GM12874 (cell line): ENCODE measurements around the gene RDH13.

Source experiments
- TF ChIP-seq, protein P1 (sequence below): IDR thresholded peaks from 2 replicates; pipeline ENCODE4 v1.5.1; 2011; ENCODE audit warnings: low read depth, mild to moderate bottlenecking, control low read depth, low read length, moderate library complexity; ENCODE audit not compliant: insufficient read depth

RDH13 gene

DNA sequence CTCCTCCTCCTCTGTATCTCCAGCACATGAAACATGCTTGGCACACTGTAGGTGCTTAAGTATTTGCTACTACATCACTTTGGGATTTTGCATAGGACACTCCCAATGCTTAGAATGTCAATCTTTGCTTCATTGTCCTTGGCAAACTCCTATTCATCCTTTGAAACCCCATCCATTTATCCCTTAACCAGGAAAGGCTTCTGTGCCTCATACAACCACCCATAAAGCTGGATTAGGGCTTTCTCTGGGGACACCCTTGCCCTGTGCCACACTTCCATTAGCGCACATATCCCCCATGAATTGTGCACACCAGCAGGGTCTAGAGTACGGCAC lies 6.9 kb upstream of the RDH13 start:
- TF ChIP-seq, protein P1, sequence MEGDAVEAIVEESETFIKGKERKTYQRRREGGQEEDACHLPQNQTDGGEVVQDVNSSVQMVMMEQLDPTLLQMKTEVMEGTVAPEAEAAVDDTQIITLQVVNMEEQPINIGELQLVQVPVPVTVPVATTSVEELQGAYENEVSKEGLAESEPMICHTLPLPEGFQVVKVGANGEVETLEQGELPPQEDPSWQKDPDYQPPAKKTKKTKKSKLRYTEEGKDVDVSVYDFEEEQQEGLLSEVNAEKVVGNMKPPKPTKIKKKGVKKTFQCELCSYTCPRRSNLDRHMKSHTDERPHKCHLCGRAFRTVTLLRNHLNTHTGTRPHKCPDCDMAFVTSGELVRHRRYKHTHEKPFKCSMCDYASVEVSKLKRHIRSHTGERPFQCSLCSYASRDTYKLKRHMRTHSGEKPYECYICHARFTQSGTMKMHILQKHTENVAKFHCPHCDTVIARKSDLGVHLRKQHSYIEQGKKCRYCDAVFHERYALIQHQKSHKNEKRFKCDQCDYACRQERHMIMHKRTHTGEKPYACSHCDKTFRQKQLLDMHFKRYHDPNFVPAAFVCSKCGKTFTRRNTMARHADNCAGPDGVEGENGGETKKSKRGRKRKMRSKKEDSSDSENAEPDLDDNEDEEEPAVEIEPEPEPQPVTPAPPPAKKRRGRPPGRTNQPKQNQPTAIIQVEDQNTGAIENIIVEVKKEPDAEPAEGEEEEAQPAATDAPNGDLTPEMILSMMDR = no peak

DNA sequence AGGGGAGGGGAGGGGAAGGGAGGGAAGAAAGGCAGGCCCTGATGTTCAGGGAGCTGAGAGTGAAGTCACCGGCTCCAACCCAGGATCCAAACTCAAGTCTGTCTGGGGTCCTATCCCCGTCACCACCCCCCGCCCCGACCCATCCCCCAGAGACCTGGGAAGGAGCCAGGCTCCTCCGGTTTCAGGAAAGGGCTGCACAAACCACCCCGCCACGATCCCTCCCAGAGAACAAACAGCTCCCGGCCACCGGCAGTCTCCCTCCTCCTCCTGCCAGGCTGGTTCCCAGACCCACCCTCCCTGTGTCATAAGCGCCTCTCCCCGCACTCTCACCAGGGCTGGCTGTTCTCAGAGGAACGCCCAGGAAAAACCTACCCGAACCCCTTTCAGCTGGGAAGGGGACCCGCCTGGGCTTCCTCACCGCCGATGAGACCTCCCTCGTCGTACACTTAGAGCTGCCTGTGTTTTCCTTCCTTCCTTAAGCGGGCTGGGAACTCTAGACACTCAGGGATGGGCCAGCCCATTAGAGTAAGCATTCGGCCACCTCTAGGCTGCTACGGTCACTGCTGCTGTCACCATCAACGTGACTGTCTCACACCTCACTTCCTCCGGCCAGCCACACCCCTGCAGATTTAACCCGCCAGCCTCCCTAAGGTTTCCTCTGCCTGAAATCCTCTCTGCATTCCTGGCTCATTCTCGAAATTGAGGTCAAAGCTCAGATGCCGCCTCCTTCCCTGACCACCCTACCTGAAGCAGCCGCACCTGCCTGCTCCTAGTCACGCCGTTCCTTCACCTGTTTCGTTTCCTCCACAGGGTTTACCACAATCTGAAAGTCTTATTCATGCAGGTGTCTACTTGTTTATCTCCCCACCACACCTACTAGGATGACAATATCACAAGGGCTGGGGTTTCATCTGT lies 6.3 kb upstream of the RDH13 start:
- TF ChIP-seq, protein P1 = no peak

DNA sequence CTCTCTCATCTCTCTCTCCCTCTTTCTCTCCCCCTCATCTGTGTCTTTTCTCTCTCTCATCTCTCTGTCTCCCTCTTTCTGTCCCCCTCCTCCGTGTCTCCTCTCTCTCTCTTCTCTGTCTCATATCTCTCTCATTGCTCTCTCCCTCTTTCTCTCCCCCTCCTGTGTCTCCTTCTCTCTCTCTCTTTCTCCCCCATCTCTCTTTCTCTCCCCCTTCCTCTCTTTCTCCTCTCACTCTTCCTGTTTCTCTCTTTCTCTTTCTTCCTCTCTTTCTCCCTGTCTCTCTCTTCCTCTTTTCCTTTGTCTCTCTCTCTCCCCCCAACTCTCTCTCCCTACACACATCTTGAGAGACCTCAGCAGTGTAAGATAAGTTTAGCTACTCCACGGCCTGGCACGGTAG lies 4.9 kb upstream of the RDH13 start:
- TF ChIP-seq, protein P1 = no peak

DNA sequence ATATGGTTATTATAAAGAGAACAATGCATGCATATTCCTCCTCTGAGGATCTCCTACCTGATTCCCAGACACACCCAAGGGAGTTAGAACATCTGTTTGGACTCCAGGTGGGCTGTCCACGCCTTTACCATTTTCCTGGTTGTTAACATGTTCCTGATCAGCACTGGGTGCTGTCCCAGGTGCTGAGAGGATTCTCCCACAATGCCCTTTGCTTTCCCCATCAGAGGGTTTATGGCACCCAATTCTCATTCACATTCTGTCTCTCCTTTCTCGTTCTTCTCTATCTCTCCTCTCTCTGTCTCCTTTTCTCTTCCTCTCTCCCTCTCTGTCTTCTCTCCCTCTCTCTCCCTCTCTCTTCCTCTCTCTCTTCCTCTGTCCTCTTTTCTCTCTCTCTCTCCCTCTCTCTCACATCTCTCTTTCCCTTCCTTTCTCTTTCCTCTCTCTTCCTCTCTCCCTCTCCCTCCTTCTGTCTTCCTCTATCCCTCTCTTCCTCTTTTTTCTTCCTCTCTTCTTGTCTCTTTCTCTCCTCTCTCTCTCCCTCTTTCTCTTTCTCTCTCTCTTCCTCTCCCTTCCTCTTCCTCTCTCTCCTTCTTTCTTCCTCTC lies 3.3 kb upstream of the RDH13 start:
- TF ChIP-seq, protein P1 = no peak

DNA sequence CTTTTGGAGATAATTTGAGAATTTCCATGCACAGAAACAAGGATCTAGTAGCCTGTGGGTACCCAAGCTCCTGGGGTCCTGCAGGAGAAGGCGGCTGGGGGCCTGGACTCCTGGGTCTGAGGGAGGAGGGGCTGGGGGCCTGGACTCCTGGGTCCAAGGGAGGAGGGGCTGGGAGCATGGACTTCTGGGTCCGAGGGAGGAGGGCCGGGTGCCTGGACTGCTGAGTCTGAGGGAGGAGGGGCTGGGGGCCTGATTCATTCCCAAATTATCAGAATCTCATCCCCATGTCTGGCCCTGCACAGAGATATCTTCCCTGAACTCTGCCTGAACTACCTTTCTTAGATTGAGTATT lies 520 bp upstream of the RDH13 start:
- TF ChIP-seq, protein P1 = no peak

DNA sequence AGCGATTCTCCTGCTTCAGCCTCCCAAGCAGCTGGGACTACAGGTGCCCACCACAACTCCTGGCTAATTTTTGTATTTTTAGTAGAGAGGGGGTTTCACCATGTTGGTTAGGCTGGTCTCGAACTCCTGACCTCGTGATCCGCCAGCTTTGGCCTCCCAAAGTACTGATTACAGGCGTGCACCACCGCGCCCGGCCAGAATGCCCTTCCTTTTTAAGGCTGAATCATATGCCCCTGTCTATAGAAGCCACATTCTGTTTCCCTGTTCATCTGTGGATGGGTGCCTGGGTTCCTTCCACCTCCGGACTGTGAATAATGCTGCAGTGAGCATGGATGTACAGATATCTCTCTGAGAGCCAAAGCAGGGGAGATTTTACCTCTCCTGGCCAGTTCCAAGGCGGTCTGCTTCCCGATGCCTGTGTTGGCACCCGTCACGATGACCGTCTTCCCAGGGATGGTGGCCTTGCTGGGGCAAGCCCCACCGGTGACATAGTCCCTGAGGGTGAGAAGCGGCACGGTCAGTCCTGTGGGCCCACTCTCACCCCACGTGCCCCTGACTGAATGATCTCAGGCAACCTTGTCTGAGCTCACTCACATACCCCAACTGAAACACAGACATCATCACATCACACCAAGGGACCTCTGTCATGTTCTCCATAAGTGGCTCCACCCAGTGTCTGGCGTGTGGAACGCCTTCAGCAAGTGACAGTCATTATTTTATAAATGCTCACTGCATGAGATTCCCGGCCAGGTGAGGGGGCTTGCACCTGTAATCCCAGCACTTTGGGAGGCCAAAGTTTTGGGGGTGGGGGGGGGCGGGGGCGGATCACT lies 4.0 kb downstream of the RDH13 start:
- TF ChIP-seq, protein P1 = no peak

DNA sequence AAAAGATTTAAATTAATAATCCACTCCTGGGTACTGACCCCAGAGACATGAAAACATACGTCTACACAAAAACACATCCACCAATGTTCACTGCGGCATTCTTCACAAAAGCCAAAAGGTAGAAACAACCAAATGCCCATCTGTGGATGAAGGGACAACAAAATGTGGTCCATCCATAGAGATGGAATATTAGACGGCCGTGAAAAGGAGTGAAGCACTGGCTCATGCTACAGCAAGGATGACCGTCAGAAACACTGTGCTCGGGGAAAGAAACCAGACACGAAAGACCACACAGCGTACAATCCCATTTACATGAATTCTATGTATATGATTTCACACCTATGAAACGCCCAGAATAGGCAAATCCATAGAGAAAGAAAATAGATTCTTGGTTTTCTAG lies 6.1 kb downstream of the RDH13 start:
- TF ChIP-seq, protein P1 = no peak
